Glutamatergic neuron (in vitro differentiated cells): ENCODE data around the gene SPRY4. TPM values are rescaled to one million over a fixed set of nuclear protein-coding genes. Genes with fewer than 3 reads are reported as not detected.

Experiments used
- DNase-seq: peaks from one replicate; pipeline ENCODE4 v3.0.0; 2022
- H3K27ac Mint-ChIP-seq: one replicate; pipeline ENCODE4 v1.8.0; 2020; ENCODE audit warnings: mild to moderate bottlenecking, mixed read lengths, inconsistent platforms; ENCODE audit not compliant: unreplicated experiment
- H3K27me3 Mint-ChIP-seq: one replicate; pipeline ENCODE4 v1.8.0; 2020; ENCODE audit warnings: mild to moderate bottlenecking, moderate library complexity, mixed read lengths, inconsistent platforms; ENCODE audit not compliant: unreplicated experiment
- H3K36me3 Mint-ChIP-seq: one replicate; pipeline ENCODE4 v1.8.0; 2020; ENCODE audit warnings: mild to moderate bottlenecking, mixed read lengths, inconsistent platforms; ENCODE audit not compliant: unreplicated experiment
- H3K4me1 Mint-ChIP-seq: one replicate; pipeline ENCODE4 v1.8.0; 2020; ENCODE audit warnings: mild to moderate bottlenecking, low read depth, mixed read lengths, inconsistent platforms; ENCODE audit not compliant: unreplicated experiment
- H3K4me3 Mint-ChIP-seq: one replicate; pipeline ENCODE4 v1.8.0; 2020; ENCODE audit warnings: mild to moderate bottlenecking, mixed read lengths, inconsistent platforms; ENCODE audit not compliant: unreplicated experiment
- H3K9me3 Mint-ChIP-seq: one replicate; pipeline ENCODE4 v1.8.0; 2020; ENCODE audit warnings: mild to moderate bottlenecking, moderate library complexity, mixed read lengths, inconsistent platforms; ENCODE audit not compliant: unreplicated experiment
- CTCF ChIP-seq: fragments of 200-600 bp; sonication (generic); IDR thresholded peaks from one replicate; pipeline ENCODE4 v1.5.0; 2021; ENCODE audit not compliant: partially characterized antibody, unreplicated experiment
- total RNA-seq: library from RNA; stranded (reverse); fragmentation: NEBNext Ultra II Directional; extraction: Animal tissue kit (Norgen Biotek cat#: 25700); gene quantifications from one replicate; pipeline ENCODE4 v1.2.1, GENCODE V29; 2021; ENCODE audit not compliant: unreplicated experiment

The SPRY4 gene
- total RNA-seq, 1 donor from 2014 or later, result 12.5 TPM

- Mint-ChIP-seq H3K27ac (no peak overlapping the region), H3K27me3 (peaks cover 4% of the 10 kb centered on the region), H3K4me3 (no peak overlapping the region), H3K36me3 (no peaks in the 10 kb centered on the region), H3K4me1 (no peaks in the 10 kb centered on the region), H3K9me3 (peaks cover 2% of the 10 kb centered on the region)
- DNase-seq, result no peak
- TF ChIP-seq CTCF, result no peak
Observed at GRCh38 chr5:142263346-142263745, 61.5 kb downstream of the SPRY4 start.

GRCh38 chr5:142262683-142263082, 62.1 kb downstream of the SPRY4 start:
- Mint-ChIP-seq H3K9me3 (peaks cover 2% of the 10 kb centered on the region), H3K4me3 (no peak overlapping the region), H3K4me1 (no peaks in the 10 kb centered on the region), H3K36me3 (no peaks in the 10 kb centered on the region), H3K27ac (no peak overlapping the region), H3K27me3 (peaks cover 4% of the 10 kb centered on the region)
- TF ChIP-seq CTCF, result no peak
- DNase-seq, result no peak

Other genes starting within 250 kb of the SPRY4 start
- 56.1 TPM for gene NDFIP1, start 216.2 kb downstream of the SPRY4 start, total RNA-seq